ENCODE results near the gene SUSD2.
"Not testable (repeated sequence)": the region's sequence is repeated elsewhere in the genome, so short reads cannot be mapped to it uniquely, and the experiment has no call there.

The SUSD2 gene

DNA sequence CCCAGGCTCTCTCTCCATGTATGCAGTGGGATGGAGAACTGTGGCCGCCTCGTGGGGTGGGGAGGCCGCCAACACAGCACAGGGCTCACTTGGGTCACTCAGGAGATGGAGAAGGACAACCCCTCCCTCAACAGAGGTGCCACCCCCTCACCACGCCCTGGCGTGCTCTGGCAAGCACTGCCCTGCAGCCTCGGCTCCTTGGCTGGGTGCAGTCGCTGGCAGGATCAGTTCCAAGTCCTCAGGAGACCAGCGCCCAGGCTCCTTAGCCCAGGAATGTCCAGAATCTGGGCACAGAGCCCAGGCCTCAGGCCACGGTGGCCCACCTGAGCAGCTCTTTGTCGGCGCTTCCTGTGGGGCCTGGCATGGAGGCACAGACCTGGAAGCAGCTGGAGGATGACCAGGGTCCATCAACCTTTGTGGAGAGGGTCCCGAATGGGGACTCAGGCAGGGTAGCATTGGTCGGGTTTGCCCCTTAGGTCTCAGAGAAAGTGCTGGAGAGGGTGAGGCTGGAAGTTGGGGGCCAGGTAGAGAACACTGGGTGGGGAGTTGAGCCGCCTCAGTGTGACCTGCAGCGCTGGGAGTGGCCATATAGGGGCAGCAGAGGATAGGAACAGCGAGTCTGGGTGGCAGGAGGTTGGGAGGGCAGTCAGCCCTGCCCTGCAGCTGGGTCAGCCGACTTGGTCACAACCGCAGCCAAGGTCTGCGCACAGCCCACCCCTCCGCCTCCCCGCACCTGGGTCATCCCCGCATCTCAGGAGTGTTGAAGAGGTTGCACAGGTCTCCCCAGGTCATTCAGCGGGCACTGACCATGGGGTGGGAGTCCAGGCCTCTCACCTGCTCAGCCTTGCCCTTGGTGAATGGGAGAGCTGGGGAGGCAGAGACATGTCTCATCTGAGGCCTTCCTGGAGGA, 8.2 kb downstream of the SUSD2 start:
- DNase-seq, result peak; percentile 47

GRCh38 chr22:24190159-24190540, 8.9 kb downstream of the SUSD2 start:
- DNase-seq, result no peak

DNA sequence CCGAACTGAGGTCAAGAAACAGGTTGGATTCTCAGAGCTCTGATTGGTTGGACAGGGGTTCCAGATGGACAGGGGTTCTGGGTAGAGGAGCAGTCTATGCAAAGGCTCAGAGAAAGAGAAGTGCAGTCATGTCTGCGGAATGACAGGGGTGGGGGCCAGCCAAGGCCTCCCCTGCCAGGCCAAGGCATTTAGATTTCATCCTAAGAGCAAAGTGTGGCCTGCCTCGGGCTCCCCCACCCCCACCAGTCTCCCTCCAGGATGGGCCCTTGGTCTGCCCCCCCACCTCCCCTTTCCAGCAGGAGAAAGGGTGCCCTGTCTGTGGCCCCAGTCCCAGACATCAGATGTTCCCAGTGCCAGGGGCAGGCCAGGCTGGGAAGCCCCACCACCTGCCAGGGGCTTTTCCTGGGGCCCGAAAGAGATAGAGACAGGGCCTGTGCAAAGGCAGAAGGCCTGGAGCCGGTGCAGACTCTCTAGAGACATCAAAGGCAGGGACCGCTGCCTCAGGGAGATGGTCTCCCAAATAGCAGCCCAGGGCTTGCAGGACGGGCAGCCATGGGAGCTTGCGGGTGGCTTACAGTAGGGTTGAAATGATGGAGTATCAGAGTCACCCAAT, 9.4 kb downstream of the SUSD2 start:
- DNase-seq, result no peak

- no peak for DNase-seq
Measured at GRCh38 chr22:24191381-24191841, 10.1 kb downstream of the SUSD2 start.

DNA sequence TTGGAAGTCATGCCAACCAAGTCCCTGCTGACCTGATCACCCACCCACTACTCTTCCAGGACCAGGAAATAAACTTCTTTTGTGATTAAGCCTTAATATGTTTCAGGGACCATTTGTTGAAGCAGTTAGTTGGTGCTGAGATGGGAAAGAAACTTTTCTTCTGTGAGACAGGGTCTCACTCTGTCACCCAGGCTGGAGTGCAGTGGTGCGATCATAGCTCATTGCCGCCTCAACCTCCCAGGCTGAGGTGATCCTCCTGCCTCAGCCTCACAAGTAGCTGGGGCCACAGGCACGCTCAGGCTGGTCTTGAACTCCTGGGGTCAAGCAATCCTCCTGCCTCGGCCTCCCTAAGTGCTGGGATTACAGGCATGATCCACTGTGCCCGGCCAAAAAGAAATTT, 10.6 kb downstream of the SUSD2 start:
- no peak for DNase-seq

- no peak for DNase-seq
Measured at GRCh38 chr22:24198682-24199052, 17.4 kb downstream of the SUSD2 start.

DNA sequence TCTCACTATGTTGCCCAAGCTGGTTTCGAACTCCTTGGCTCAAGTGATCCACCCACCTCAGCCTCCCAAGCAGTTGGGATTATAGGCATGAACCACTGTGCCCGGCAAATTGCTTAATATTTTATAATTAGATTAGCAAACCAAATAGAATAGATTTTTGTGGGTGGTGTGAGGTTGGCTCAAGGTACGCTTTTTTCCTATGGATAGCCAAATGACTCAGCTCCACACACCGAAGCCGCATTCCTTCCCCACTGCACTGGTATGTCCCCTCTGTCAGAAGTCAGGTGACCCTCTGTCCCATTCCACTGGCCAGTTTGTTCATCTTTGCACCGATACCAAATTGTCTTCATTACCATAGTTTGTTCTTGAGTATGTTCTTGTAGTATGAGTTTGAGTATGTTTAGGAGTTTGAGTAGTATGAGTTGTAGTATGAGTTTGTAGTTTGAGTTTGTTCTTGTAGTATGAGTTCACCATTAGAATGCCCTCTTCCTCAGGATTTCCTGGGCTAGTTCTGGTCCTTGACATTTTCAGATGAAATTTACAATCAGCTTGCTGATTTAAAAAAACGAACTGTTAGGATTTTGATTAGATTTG, 19.4 kb downstream of the SUSD2 start:
- no peak for DNase-seq

GRCh38 chr22:24201681-24202614, 20.7 kb downstream of the SUSD2 start:
- no peak for DNase-seq

- DNase-seq, result not testable (repeated sequence)
Measured at GRCh38 chr22:24203856-24204255, 22.6 kb downstream of the SUSD2 start.

GRCh38 chr22:24205438-24206195, 24.3 kb downstream of the SUSD2 start:
- DNase-seq, result no peak

DNA sequence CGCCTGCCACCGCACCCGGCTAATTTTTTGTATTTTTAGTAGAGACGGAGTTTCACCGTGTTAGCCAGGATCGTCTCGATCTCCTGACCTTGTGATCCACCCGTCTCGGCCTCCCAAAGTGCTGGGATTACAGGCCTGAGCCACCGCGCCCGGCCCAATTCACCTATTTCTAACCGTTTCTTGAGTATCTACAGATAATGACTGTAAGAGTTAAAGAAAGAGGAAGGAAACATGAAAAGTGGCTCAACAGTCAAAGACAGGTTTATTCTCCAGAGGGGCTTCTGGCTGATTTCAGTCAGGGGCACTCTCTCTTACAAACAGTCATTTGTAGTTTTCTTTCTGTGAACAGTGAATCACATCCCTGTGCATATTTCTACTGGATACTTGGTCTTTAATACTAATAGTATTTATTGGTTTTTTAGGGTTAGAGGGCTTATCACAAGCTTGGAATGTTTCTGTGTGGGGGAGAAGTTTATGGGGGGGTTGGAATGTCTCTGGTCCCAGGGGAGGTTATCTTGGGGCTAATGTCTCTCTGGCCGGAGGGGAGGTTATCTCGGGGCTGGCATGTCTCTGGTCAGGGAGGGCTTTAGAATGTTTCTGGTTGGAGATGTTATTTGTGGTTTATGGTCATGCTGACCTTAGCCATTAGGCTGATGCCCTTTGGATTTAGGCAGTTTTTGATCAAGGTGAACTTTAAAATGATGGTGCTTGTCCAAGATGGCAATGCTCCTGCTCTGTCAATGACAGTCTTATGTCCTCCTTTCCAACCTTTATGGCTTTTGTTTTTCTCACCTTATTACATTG, 25.4 kb downstream of the SUSD2 start:
- not testable (repeated sequence) for DNase-seq

- no peak for DNase-seq
Measured at GRCh38 chr22:24207264-24208011, 26.2 kb downstream of the SUSD2 start.

DNA sequence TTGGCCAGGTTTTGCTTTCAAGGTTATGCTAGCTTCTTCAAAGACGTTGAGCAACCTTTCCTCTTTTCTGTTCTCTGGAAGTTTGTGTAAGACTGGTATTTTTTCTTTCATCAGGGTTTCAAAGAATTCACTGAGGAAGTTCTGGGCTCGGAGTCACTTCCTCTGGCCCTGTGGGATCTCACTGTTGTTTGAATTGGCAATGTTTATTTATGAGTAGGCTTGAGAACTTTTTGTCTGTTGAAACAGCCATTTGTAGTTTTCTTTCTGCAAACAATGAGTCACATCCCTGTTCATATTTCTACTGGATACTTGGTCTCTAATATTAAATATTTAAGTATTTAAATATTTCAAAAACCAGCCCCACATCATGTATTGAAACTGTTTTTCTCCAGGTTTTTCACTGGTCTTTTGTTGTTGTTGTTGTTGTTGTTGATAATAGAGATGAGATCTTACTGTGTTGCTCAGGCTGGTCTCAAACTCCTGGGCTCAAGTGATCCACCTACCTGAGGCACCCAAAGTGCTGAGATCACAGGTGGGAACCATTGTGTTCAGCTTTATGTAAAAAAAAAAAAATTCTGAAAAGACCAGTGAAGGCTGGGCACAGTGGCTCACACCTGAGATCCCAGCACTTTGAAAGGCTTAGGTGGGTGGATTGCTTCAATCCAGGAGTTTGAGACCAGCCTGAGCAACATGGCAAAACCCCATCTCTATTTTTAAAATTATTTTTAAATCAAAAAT, 26.9 kb downstream of the SUSD2 start:
- no peak for DNase-seq

DNA sequence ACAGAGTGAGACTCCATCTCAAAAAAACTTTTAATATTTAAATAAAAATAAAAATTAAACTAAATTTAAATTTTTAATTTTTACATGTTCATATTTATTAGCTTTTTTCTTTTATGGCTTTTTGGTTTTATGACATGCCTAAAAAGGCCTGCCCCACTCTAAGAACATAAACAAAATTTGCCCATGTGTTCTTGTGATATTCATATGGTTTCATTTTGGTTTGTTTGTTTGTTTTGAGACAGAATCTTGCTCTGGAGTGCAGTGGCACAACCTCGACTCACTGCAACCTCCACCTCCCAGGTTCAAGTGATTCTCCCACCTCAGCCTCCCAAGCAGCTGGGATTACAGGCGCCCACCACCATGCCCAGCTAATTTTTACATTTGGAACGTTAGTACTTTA, 27.7 kb downstream of the SUSD2 start:
- DNase-seq, result no peak

GRCh38 chr22:24209687-24210086, 28.4 kb downstream of the SUSD2 start:
- DNase-seq, result no peak

GRCh38 chr22:24210409-24210808, 29.1 kb downstream of the SUSD2 start:
- DNase-seq, result not testable (repeated sequence)

- not testable (repeated sequence) for DNase-seq
Measured at GRCh38 chr22:24211716-24212115, 30.4 kb downstream of the SUSD2 start.

DNA sequence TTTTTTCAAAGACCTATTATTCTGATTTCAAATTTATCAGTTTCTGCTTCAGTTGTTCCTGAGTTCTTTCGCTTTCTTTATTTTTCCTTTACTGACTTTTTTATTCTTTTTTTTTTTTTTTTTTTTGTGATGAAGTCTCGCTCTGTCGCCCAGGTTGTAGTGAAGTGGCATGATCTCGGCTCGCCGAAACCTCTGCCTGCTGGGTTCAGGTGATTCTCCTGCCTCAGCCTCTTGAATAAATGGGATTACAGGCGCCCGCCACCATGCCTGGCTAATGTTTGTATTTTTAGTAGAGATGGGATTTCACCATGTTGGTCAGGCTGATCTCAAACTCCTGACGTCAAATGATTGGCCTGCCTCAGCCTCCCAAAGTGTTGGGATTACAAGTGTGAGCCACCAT, 31.8 kb downstream of the SUSD2 start:
- not testable (repeated sequence) for DNase-seq

DNA sequence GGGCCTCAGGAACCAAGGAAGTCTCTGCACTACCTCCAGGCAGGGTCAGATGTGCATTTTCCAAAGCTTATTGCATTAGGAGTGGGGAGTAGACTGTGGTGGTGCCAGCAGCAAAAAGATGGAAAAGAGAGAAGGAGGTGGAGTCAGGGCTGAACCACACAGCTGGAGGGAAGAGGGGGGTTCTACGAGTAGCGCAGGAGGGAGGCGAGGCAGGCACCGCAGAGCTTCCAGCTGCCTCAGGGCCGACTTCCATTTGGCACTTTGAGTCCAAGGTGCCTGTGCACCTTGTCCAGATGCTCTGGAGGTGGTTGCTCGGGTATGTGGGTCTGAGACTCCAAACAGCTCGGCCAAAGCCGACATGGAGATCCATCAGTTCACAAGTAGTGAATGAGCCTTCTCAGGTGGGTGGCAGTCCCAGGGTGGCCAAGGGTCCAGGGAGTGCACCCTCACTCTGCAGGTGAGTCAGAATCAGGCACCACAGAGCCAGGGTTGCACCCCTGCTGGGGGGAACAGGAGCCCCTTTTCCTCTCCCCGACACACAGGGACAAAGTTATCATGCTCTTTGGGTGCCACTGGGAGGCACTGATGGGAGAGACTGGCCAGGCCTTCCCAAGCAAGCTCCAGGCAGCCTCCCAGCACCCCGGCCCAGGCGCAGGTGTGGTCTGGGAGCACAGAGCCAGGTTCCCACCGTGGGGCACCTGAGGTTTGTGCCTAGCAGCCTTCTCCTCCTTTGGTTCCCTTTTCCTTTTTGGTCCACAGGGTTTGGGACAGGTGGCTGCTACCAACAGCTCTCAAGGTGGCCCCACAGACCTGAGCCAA, 33.4 kb downstream of the SUSD2 start:
- DNase-seq, result no peak

Measured in activated T-cell treated with anti-CD3 and anti-CD28 coated beads, Interleukin-2, amount 50 U/mL, for 1 hour (primary cell).